IPS-15b (cell line): ENCODE data around the gene TACC2.

Experiments
- H3K27me3 ChIP-seq: one replicate; pipeline ENCODE4 v1.6.1; 2013; ENCODE audit warnings: low read length; ENCODE audit not compliant: control insufficient read depth, insufficient read depth
- H3K36me3 ChIP-seq: one replicate; pipeline ENCODE4 v1.6.1; 2013; ENCODE audit warnings: low read length; ENCODE audit not compliant: control insufficient read depth, insufficient read depth
- H3K4me1 ChIP-seq: one replicate; pipeline ENCODE4 v1.6.1; 2013; ENCODE audit warnings: mild to moderate bottlenecking, low read length; ENCODE audit not compliant: control insufficient read depth, insufficient read depth
- H3K4me3 ChIP-seq: one replicate; pipeline ENCODE4 v1.5.1; 2013; ENCODE audit warnings: low read depth, low read length
- H3K9ac ChIP-seq: one replicate; pipeline ENCODE4 v1.6.1; 2013; ENCODE audit warnings: low read depth, mild to moderate bottlenecking, low read length
- H3K9me3 ChIP-seq: one replicate; pipeline ENCODE4 v1.6.1; 2013; ENCODE audit warnings: mild to moderate bottlenecking, low read length; ENCODE audit not compliant: control insufficient read depth, insufficient read depth

The TACC2 gene

GRCh38 chr10:122293156-122293960 lies 304.4 kb downstream of the TACC2 start:
- Histone ChIP-seq H3K9ac (no peak overlapping the region), H3K9me3 (no peaks in the 10 kb centered on the region), H3K4me3 (no peak overlapping the region), H3K36me3 (no peaks in the 10 kb centered on the region), H3K4me1 (no peaks in the 10 kb centered on the region), H3K27me3 (no peaks in the 10 kb centered on the region)

- Histone ChIP-seq H3K9me3 (no peaks in the 10 kb centered on the region), H3K36me3 (no peaks in the 10 kb centered on the region), H3K4me3 (no peak overlapping the region), H3K27me3 (no peaks in the 10 kb centered on the region), H3K9ac (no peak overlapping the region), H3K4me1 (no peaks in the 10 kb centered on the region)
These were observed 305.0 kb downstream of the TACC2 start for GRCh38 chr10:122293961-122294380.

- peak overlapping the region; percentile 4 for H3K9ac ChIP-seq
- H3K4me1 ChIP-seq, result peaks cover 4% of the 10 kb centered on the region
- no peaks in the 10 kb centered on the region for H3K36me3 ChIP-seq
- H3K27me3 ChIP-seq, result no peaks in the 10 kb centered on the region
- H3K4me3 ChIP-seq, result no peak overlapping the region
- no peaks in the 10 kb centered on the region for H3K9me3 ChIP-seq
These were observed 305.8 kb downstream of the TACC2 start for GRCh38 chr10:122294511-122295450.

- Histone ChIP-seq H3K9ac (no peak overlapping the region), H3K4me1 (peaks cover 4% of the 10 kb centered on the region), H3K36me3 (no peaks in the 10 kb centered on the region), H3K4me3 (no peak overlapping the region), H3K27me3 (no peaks in the 10 kb centered on the region), H3K9me3 (no peaks in the 10 kb centered on the region)
These were observed 306.5 kb downstream of the TACC2 start for GRCh38 chr10:122295451-122295809.

- H3K4me3 ChIP-seq, result no peak overlapping the region
- H3K27me3 ChIP-seq, result no peaks in the 10 kb centered on the region
- H3K9ac ChIP-seq, result no peak overlapping the region
- no peaks in the 10 kb centered on the region for H3K9me3 ChIP-seq
- H3K36me3 ChIP-seq, result no peaks in the 10 kb centered on the region
- H3K4me1 ChIP-seq, result peaks cover 4% of the 10 kb centered on the region
These were observed 307.6 kb downstream of the TACC2 start for GRCh38 chr10:122296363-122297120.

DNA sequence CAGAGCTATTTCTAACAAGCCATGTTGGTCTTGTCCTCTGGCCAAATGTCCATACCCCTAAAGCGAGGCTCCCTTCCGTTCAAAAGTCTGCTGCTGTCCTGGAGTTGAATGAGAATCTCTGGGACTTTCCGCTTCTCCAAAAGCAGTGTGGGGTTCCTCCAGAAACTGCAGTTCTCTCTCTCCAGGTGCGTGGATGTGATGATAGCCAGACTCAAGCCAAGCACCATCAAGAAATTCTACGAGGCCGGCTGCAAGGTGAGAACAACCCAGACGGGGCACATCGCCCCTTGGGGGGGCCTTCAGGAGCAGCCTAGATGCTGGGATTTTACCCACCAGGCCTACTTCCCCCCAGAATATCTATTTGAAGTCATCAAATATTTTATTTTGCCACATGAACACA lies 308.6 kb downstream of the TACC2 start:
- Histone ChIP-seq H3K9ac (no peak overlapping the region), H3K27me3 (no peaks in the 10 kb centered on the region), H3K4me1 (peaks cover 4% of the 10 kb centered on the region), H3K4me3 (no peak overlapping the region), H3K36me3 (no peaks in the 10 kb centered on the region), H3K9me3 (no peaks in the 10 kb centered on the region)

GRCh38 chr10:122298206-122298597 lies 309.2 kb downstream of the TACC2 start:
- Histone ChIP-seq H3K27me3 (no peaks in the 10 kb centered on the region), H3K4me3 (no peak overlapping the region), H3K9ac (no peak overlapping the region), H3K36me3 (no peaks in the 10 kb centered on the region), H3K9me3 (no peaks in the 10 kb centered on the region), H3K4me1 (peaks cover 4% of the 10 kb centered on the region)

- H3K9me3 ChIP-seq, result no peaks in the 10 kb centered on the region
- H3K9ac ChIP-seq, result no peak overlapping the region
- peaks cover 4% of the 10 kb centered on the region for H3K4me1 ChIP-seq
- H3K36me3 ChIP-seq, result no peaks in the 10 kb centered on the region
- no peaks in the 10 kb centered on the region for H3K27me3 ChIP-seq
- no peak overlapping the region for H3K4me3 ChIP-seq
These were observed 309.8 kb downstream of the TACC2 start for GRCh38 chr10:122298598-122299301.

GRCh38 chr10:122299423-122300075 lies 310.6 kb downstream of the TACC2 start:
- Histone ChIP-seq H3K27me3 (no peaks in the 10 kb centered on the region), H3K4me3 (no peak overlapping the region), H3K9me3 (no peaks in the 10 kb centered on the region), H3K36me3 (no peaks in the 10 kb centered on the region), H3K9ac (no peak overlapping the region), H3K4me1 (peaks cover 4% of the 10 kb centered on the region)

GRCh38 chr10:122301055-122301810 lies 312.3 kb downstream of the TACC2 start:
- Histone ChIP-seq H3K4me3 (no peak overlapping the region), H3K9ac (no peak overlapping the region), H3K27me3 (no peaks in the 10 kb centered on the region), H3K9me3 (no peaks in the 10 kb centered on the region), H3K4me1 (peaks cover 4% of the 10 kb centered on the region), H3K36me3 (no peaks in the 10 kb centered on the region)
